GM19463 (cell line): ENCODE results near the gene PKP2.
A peak's percentile ranks its signal among the peaks of the same experiment; 100 is the strongest.

Source experiments
- ATAC-seq: cut with Tn5 transposase; IDR thresholded peaks from one replicate; pipeline ENCODE4 v1.9.1; 2021; ENCODE audit warnings: mild to moderate bottlenecking, moderate library complexity; ENCODE audit not compliant: unreplicated experiment

PKP2 gene

GRCh38 chr12:32756476-32757066 lies 140.0 kb downstream of the PKP2 start:
- ATAC-seq: no peak

- peak; percentile 84 for ATAC-seq
Measured at GRCh38 chr12:32755654-32756475, 140.7 kb downstream of the PKP2 start, which contains the start of gene YARS2. Gene YARS2 (minus strand): TSS chr12:32755897. CDS start chr12:32755874, 23 bp downstream.

DNA sequence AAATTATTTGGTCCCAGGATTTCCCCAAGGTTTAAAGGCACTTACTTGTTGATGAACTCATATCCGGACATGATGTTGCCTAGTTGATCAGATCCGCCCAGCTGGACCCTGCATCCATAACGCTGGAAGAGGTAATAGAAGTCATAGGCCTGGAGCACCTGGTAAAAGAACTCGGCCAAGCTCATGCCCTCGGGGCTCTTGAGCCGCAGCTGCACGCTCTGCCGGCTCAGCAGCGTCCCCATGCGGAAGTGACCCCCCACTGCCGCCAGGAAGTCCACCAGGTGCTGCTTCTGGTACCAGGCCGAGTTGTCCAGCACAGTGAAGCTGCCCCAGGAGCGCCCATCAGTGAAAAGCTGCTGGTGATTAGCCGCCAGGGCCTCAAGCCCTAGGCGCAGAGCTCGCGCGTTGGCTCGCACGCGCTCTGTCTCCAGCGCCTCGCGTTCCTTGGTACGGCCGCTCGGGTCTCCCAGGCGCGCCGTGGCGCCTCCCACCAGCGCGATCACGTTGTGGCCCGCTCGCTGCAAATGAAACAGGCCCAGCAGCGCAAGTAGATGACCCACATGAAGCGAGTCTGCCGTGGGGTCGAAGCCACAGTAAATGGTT lies 141.4 kb downstream of the PKP2 start:
- ATAC-seq: peak; percentile 70

DNA sequence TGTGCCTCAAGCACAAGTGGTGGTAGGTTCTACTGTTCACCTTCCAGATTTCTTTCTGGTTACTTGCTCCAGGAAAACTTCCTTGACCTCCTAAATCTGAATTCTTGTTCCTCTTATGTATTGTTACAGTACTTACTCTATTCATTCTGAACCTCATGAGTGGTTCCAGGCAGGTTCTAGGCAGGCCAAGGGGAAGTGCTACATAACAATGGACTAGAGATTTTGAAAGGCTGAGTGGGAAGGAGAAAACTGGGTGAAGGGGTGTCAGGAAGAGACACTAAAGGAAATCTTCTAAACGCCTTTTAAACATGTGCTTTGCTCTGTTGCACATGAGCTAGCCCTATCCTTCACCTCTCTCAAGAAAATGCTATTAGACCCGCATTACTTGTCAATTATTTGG lies 142.5 kb downstream of the PKP2 start:
- no peak for ATAC-seq

- no peak for ATAC-seq
Measured at GRCh38 chr12:32753605-32754004, 143.0 kb downstream of the PKP2 start.

DNA sequence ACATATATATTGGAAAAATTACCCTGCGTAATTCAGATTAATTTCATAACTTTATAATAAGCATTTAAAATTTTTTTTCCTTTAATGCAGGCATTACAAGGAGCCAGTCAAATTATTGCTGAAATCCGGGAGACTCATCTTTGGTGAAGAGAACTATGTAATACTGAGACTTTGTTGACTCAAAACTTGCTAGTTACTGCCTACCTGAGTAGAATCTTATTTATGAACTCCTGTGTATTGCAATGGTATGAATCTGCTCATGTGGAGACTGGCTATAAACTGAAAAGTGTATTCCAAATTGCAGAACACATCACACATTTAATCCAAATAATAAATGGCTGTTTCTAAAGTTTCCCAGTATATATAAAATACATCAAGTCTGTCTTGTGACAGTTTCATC lies 153.3 kb downstream of the PKP2 start:
- ATAC-seq: no peak

- ATAC-seq: no peak
Measured at GRCh38 chr12:32742133-32742532, 154.4 kb downstream of the PKP2 start.
